ENCODE measurements around the gene KIAA1217.

The KIAA1217 gene

GRCh38 chr10:24303522-24304310 is 94.8 kb downstream of the KIAA1217 start:
- no peaks in the 10 kb centered on the region for H3K27me3 ChIP-seq (ENCODE audit: insufficient read depth, low read length)
- no peaks in the 10 kb centered on the region for H3K9me3 ChIP-seq (ENCODE audit: insufficient read depth, low read depth, low read length)
- no peak overlapping the region for H3K9ac ChIP-seq (ENCODE audit: low read depth, low read length)
- H3K27ac ChIP-seq (ENCODE audit: low read length) = no peak overlapping the region
- no peak overlapping the region for H3K4me3 ChIP-seq (ENCODE audit: low read length)
- H3K36me3 ChIP-seq (ENCODE audit: insufficient read depth, low read depth, low read length) = no peaks in the 10 kb centered on the region
- peaks cover 10% of the 10 kb centered on the region for H3K4me1 ChIP-seq (ENCODE audit: insufficient read depth, low read length)

- Histone ChIP-seq H3K27me3 (ENCODE audit: insufficient read depth, low read length) (no peaks in the 10 kb centered on the region), H3K27ac (ENCODE audit: low read length) (no peak overlapping the region), H3K9ac (ENCODE audit: low read depth, low read length) (no peak overlapping the region), H3K4me1 (ENCODE audit: insufficient read depth, low read length) (peaks cover 10% of the 10 kb centered on the region), H3K9me3 (ENCODE audit: insufficient read depth, low read depth, low read length) (no peaks in the 10 kb centered on the region), H3K36me3 (ENCODE audit: insufficient read depth, low read depth, low read length) (no peaks in the 10 kb centered on the region), H3K4me3 (ENCODE audit: low read length) (no peak overlapping the region)
These were observed 96.9 kb downstream of the KIAA1217 start for GRCh38 chr10:24305551-24306506.

GRCh38 chr10:24306507-24306875 is 97.6 kb downstream of the KIAA1217 start:
- no peak overlapping the region for H3K4me3 ChIP-seq (ENCODE audit: low read length)
- no peak overlapping the region for H3K27ac ChIP-seq (ENCODE audit: low read length)
- H3K27me3 ChIP-seq (ENCODE audit: insufficient read depth, low read length) = no peaks in the 10 kb centered on the region
- H3K36me3 ChIP-seq (ENCODE audit: insufficient read depth, low read depth, low read length) = no peaks in the 10 kb centered on the region
- H3K9me3 ChIP-seq (ENCODE audit: insufficient read depth, low read depth, low read length) = no peaks in the 10 kb centered on the region
- peaks cover 10% of the 10 kb centered on the region for H3K4me1 ChIP-seq (ENCODE audit: insufficient read depth, low read length)
- no peak overlapping the region for H3K9ac ChIP-seq (ENCODE audit: low read depth, low read length)

GRCh38 chr10:24307116-24307515 is 98.2 kb downstream of the KIAA1217 start:
- Histone ChIP-seq H3K9ac (ENCODE audit: low read depth, low read length) (no peak overlapping the region), H3K27me3 (ENCODE audit: insufficient read depth, low read length) (no peaks in the 10 kb centered on the region), H3K27ac (ENCODE audit: low read length) (no peak overlapping the region), H3K9me3 (ENCODE audit: insufficient read depth, low read depth, low read length) (no peaks in the 10 kb centered on the region), H3K36me3 (ENCODE audit: insufficient read depth, low read depth, low read length) (no peaks in the 10 kb centered on the region), H3K4me1 (ENCODE audit: insufficient read depth, low read length) (peaks cover 10% of the 10 kb centered on the region), H3K4me3 (ENCODE audit: low read length) (no peak overlapping the region)

- no peak overlapping the region for H3K4me3 ChIP-seq (ENCODE audit: low read length)
- H3K9ac ChIP-seq (ENCODE audit: low read depth, low read length) = no peak overlapping the region
These were observed 99.0 kb downstream of the KIAA1217 start for GRCh38 chr10:24307696-24308485.

GRCh38 chr10:24310104-24310503 is 101.2 kb downstream of the KIAA1217 start:
- Histone ChIP-seq H3K36me3 (ENCODE audit: insufficient read depth, low read depth, low read length) (no peaks in the 10 kb centered on the region), H3K9me3 (ENCODE audit: insufficient read depth, low read depth, low read length) (no peaks in the 10 kb centered on the region), H3K9ac (ENCODE audit: low read depth, low read length) (no peak overlapping the region), H3K27me3 (ENCODE audit: insufficient read depth, low read length) (no peaks in the 10 kb centered on the region), H3K4me3 (ENCODE audit: low read length) (no peak overlapping the region), H3K27ac (ENCODE audit: low read length) (no peak overlapping the region), H3K4me1 (ENCODE audit: insufficient read depth, low read length) (peaks cover 13% of the 10 kb centered on the region)

More at GRCh38 chr10:24307696-24308485, 99.0 kb downstream of the KIAA1217 start:
- H3K27ac ChIP-seq (ENCODE audit: low read length) = no peak overlapping the region
- no peaks in the 10 kb centered on the region for H3K27me3 ChIP-seq (ENCODE audit: insufficient read depth, low read length)
- peaks cover 10% of the 10 kb centered on the region for H3K4me1 ChIP-seq (ENCODE audit: insufficient read depth, low read length)
- no peaks in the 10 kb centered on the region for H3K36me3 ChIP-seq (ENCODE audit: insufficient read depth, low read depth, low read length)
- no peaks in the 10 kb centered on the region for H3K9me3 ChIP-seq (ENCODE audit: insufficient read depth, low read depth, low read length)

GRCh38 chr10:24311888-24312287 is 103.0 kb downstream of the KIAA1217 start:
- Histone ChIP-seq H3K9me3 (ENCODE audit: insufficient read depth, low read depth, low read length) (no peaks in the 10 kb centered on the region), H3K9ac (ENCODE audit: low read depth, low read length) (no peak overlapping the region), H3K36me3 (ENCODE audit: insufficient read depth, low read depth, low read length) (no peaks in the 10 kb centered on the region), H3K4me3 (ENCODE audit: low read length) (no peak overlapping the region), H3K4me1 (ENCODE audit: insufficient read depth, low read length) (peaks cover 9% of the 10 kb centered on the region), H3K27ac (ENCODE audit: low read length) (no peak overlapping the region), H3K27me3 (ENCODE audit: insufficient read depth, low read length) (no peaks in the 10 kb centered on the region)

- Histone ChIP-seq H3K36me3 (ENCODE audit: insufficient read depth, low read depth, low read length) (no peaks in the 10 kb centered on the region), H3K4me3 (ENCODE audit: low read length) (no peak overlapping the region), H3K4me1 (ENCODE audit: insufficient read depth, low read length) (peaks cover 3% of the 10 kb centered on the region; the same call in 1 of the 2 replicates), H3K9me3 (ENCODE audit: insufficient read depth, low read depth, low read length) (no peaks in the 10 kb centered on the region), H3K27ac (ENCODE audit: low read length) (no peak overlapping the region), H3K27me3 (ENCODE audit: insufficient read depth, low read length) (no peaks in the 10 kb centered on the region), H3K9ac (ENCODE audit: low read depth, low read length) (no peak overlapping the region)
These were observed 104.3 kb downstream of the KIAA1217 start for GRCh38 chr10:24313283-24313682.

- Histone ChIP-seq H3K27me3 (ENCODE audit: insufficient read depth, low read length) (no peaks in the 10 kb centered on the region), H3K4me1 (ENCODE audit: insufficient read depth, low read length) (peaks cover 3% of the 10 kb centered on the region; the same call in 1 of the 2 replicates), H3K27ac (ENCODE audit: low read length) (no peak overlapping the region), H3K36me3 (ENCODE audit: insufficient read depth, low read depth, low read length) (no peaks in the 10 kb centered on the region), H3K4me3 (ENCODE audit: low read length) (no peak overlapping the region), H3K9me3 (ENCODE audit: insufficient read depth, low read depth, low read length) (no peaks in the 10 kb centered on the region), H3K9ac (ENCODE audit: low read depth, low read length) (no peak overlapping the region)
These were observed 106.3 kb downstream of the KIAA1217 start for GRCh38 chr10:24315211-24315610.

GRCh38 chr10:24318517-24318916 is 109.6 kb downstream of the KIAA1217 start:
- Histone ChIP-seq H3K9ac (ENCODE audit: low read depth, low read length) (no peak overlapping the region), H3K4me1 (ENCODE audit: insufficient read depth, low read length) (peaks cover under 1% of the 10 kb centered on the region; the same call in 1 of the 2 replicates), H3K9me3 (ENCODE audit: insufficient read depth, low read depth, low read length) (no peaks in the 10 kb centered on the region), H3K27ac (ENCODE audit: low read length) (no peak overlapping the region), H3K36me3 (ENCODE audit: insufficient read depth, low read depth, low read length) (no peaks in the 10 kb centered on the region), H3K27me3 (ENCODE audit: insufficient read depth, low read length) (no peaks in the 10 kb centered on the region), H3K4me3 (ENCODE audit: low read length) (no peak overlapping the region)

GRCh38 chr10:24320373-24320772 is 111.4 kb downstream of the KIAA1217 start:
- no peak overlapping the region for H3K9ac ChIP-seq (ENCODE audit: low read depth, low read length)
- no peak overlapping the region for H3K27ac ChIP-seq (ENCODE audit: low read length)
- no peaks in the 10 kb centered on the region; the same call in 1 of the 2 replicates for H3K4me1 ChIP-seq (ENCODE audit: insufficient read depth, low read length)
- H3K36me3 ChIP-seq (ENCODE audit: insufficient read depth, low read depth, low read length) = no peaks in the 10 kb centered on the region
- no peaks in the 10 kb centered on the region for H3K27me3 ChIP-seq (ENCODE audit: insufficient read depth, low read length)
- no peak overlapping the region for H3K4me3 ChIP-seq (ENCODE audit: low read length)
- no peaks in the 10 kb centered on the region for H3K9me3 ChIP-seq (ENCODE audit: insufficient read depth, low read depth, low read length)

Data from iPS-20b (cell line).